Astrocyte of the cerebellum (primary cell): ENCODE measurements around the gene GBE1.

Experiments used
- DNase-seq: peaks from one replicate; pipeline ENCODE4 v3.0.0-alpha.2; 2011; ENCODE audit warnings: low read depth
- H3K4me3 ChIP-seq: 2 replicates; pipeline ENCODE4 v1.5.1; 2011; ENCODE audit warnings: mild to moderate bottlenecking, low read depth, low read length, moderate library complexity
- CTCF ChIP-seq: IDR thresholded peaks from 2 replicates; pipeline ENCODE4 v1.5.1; 2012; ENCODE audit warnings: low read length, low read depth, moderate library complexity, mild to moderate bottlenecking; ENCODE audit errors: missing control alignments
- in situ Hi-C: cut with HindIII; loops from 2 replicates; pipeline ENCODE4 v1.10.0; 2017; ENCODE audit warnings: low sequenced_read_pairs

GBE1 gene

GRCh38 chr3:81444817-81445460 lies 316.5 kb downstream of the GBE1 start:
- no peak for TF ChIP-seq CTCF
- no peak for DNase-seq
- in situ Hi-C loops: no loop called here
- H3K4me3 ChIP-seq: no peak overlapping the region

GRCh38 chr3:81443958-81444357 lies 317.5 kb downstream of the GBE1 start:
- no peak overlapping the region for H3K4me3 ChIP-seq
- peak; percentile 36 for DNase-seq
- in situ Hi-C loops: no loop called here
- no peak for TF ChIP-seq CTCF

- no peak for TF ChIP-seq CTCF
- no peak for DNase-seq
- in situ Hi-C loops: no loop called here
- no peak overlapping the region for H3K4me3 ChIP-seq
Observed at GRCh38 chr3:81443457-81443782, 318.0 kb downstream of the GBE1 start.

GRCh38 chr3:81442758-81443456 lies 318.5 kb downstream of the GBE1 start:
- in situ Hi-C loops: no loop called here
- no peak for TF ChIP-seq CTCF
- DNase-seq: no peak
- H3K4me3 ChIP-seq: no peak overlapping the region

GRCh38 chr3:81440661-81441060 lies 320.8 kb downstream of the GBE1 start:
- in situ Hi-C loops: no loop called here
- no peak for TF ChIP-seq CTCF
- DNase-seq: no peak
- H3K4me3 ChIP-seq: no peak overlapping the region
